Rectal smooth muscle tissue (tissue), 1 donor: ENCODE results near the gene ITGA3.

ENCODE experiments used
- H3K27ac ChIP-seq: one replicate; pipeline ENCODE4 v1.7.0; 2013; ENCODE audit warnings: low read depth, low read length, inconsistent platforms
- H3K27me3 ChIP-seq: one replicate; pipeline ENCODE4 v1.7.0; 2013; ENCODE audit warnings: low read length; ENCODE audit not compliant: control insufficient read depth, insufficient read depth
- H3K36me3 ChIP-seq: one replicate; pipeline ENCODE4 v1.7.0; 2013; ENCODE audit warnings: low read length; ENCODE audit not compliant: control insufficient read depth, insufficient read depth
- H3K4me1 ChIP-seq: one replicate; pipeline ENCODE4 v1.7.0; 2013; ENCODE audit warnings: low read length; ENCODE audit not compliant: control insufficient read depth, insufficient read depth
- H3K4me3 ChIP-seq: one replicate; pipeline ENCODE4 v1.7.0; 2013; ENCODE audit warnings: low read length
- H3K9ac ChIP-seq: one replicate; pipeline ENCODE4 v1.7.0; 2013; ENCODE audit warnings: low read length

The ITGA3 gene

GRCh38 chr17:50103941-50104340, 48.0 kb downstream of the ITGA3 start:
- Histone ChIP-seq H3K27me3 (no peaks in the 10 kb centered on the region), H3K4me3 (no peak overlapping the region), H3K4me1 (peaks cover 32% of the 10 kb centered on the region), H3K9ac (no peak overlapping the region), H3K27ac (no peak overlapping the region), H3K36me3 (peaks cover 24% of the 10 kb centered on the region)

- Histone ChIP-seq H3K4me3 (no peak overlapping the region), H3K27me3 (no peaks in the 10 kb centered on the region), H3K27ac (no peak overlapping the region), H3K4me1 (peaks cover 23% of the 10 kb centered on the region), H3K36me3 (peaks cover 26% of the 10 kb centered on the region), H3K9ac (no peak overlapping the region)
Observed at GRCh38 chr17:50105811-50106210, 49.9 kb downstream of the ITGA3 start.

- peaks cover 20% of the 10 kb centered on the region for H3K4me1 ChIP-seq
- no peak overlapping the region for H3K27ac ChIP-seq
- H3K4me3 ChIP-seq: no peak overlapping the region
- no peak overlapping the region for H3K9ac ChIP-seq
- H3K36me3 ChIP-seq: peaks cover 26% of the 10 kb centered on the region
- no peaks in the 10 kb centered on the region for H3K27me3 ChIP-seq
Observed at GRCh38 chr17:50106393-50107131, 50.7 kb downstream of the ITGA3 start.

- Histone ChIP-seq H3K36me3 (peaks cover 26% of the 10 kb centered on the region), H3K27ac (no peak overlapping the region), H3K9ac (no peak overlapping the region), H3K4me3 (no peak overlapping the region), H3K4me1 (peaks cover 21% of the 10 kb centered on the region), H3K27me3 (no peaks in the 10 kb centered on the region)
Observed at GRCh38 chr17:50107790-50108414, 52.0 kb downstream of the ITGA3 start.

GRCh38 chr17:50108556-50108955, 52.6 kb downstream of the ITGA3 start:
- H3K4me1 ChIP-seq: peaks cover 20% of the 10 kb centered on the region
- H3K27me3 ChIP-seq: no peaks in the 10 kb centered on the region
- no peak overlapping the region for H3K9ac ChIP-seq
- peaks cover 26% of the 10 kb centered on the region for H3K36me3 ChIP-seq
- no peak overlapping the region for H3K27ac ChIP-seq
- H3K4me3 ChIP-seq: no peak overlapping the region

- H3K36me3 ChIP-seq: peaks cover 26% of the 10 kb centered on the region
- H3K9ac ChIP-seq: no peak overlapping the region
Observed at GRCh38 chr17:50109207-50109606, 53.3 kb downstream of the ITGA3 start.

GRCh38 chr17:50109785-50110184, 53.9 kb downstream of the ITGA3 start:
- H3K36me3 ChIP-seq: peaks cover 26% of the 10 kb centered on the region
- no peak overlapping the region for H3K27ac ChIP-seq
- H3K27me3 ChIP-seq: no peaks in the 10 kb centered on the region
- no peak overlapping the region for H3K4me3 ChIP-seq
- H3K9ac ChIP-seq: no peak overlapping the region
- peaks cover 20% of the 10 kb centered on the region for H3K4me1 ChIP-seq

More at GRCh38 chr17:50109207-50109606, 53.3 kb downstream of the ITGA3 start:
- Histone ChIP-seq H3K4me3 (no peak overlapping the region), H3K27me3 (no peaks in the 10 kb centered on the region), H3K27ac (no peak overlapping the region), H3K4me1 (peaks cover 20% of the 10 kb centered on the region)

- Histone ChIP-seq H3K27me3 (no peaks in the 10 kb centered on the region), H3K4me1 (peaks cover 20% of the 10 kb centered on the region), H3K9ac (no peak overlapping the region), H3K36me3 (peaks cover 23% of the 10 kb centered on the region), H3K4me3 (no peak overlapping the region), H3K27ac (peak overlapping the region; percentile 76)
Observed at GRCh38 chr17:50110591-50111349, 54.9 kb downstream of the ITGA3 start.

- Histone ChIP-seq H3K4me1 (peaks cover 21% of the 10 kb centered on the region), H3K4me3 (no peak overlapping the region), H3K27me3 (no peaks in the 10 kb centered on the region), H3K9ac (no peak overlapping the region), H3K27ac (peak overlapping the region; percentile 76), H3K36me3 (peaks cover 15% of the 10 kb centered on the region)
Observed at GRCh38 chr17:50111673-50112655, 56.1 kb downstream of the ITGA3 start.

- H3K4me1 ChIP-seq: peaks cover 23% of the 10 kb centered on the region
- H3K9ac ChIP-seq: no peak overlapping the region
- peaks cover 10% of the 10 kb centered on the region for H3K36me3 ChIP-seq
- peak overlapping the region; percentile 76 for H3K27ac ChIP-seq
- no peak overlapping the region for H3K4me3 ChIP-seq
- H3K27me3 ChIP-seq: no peaks in the 10 kb centered on the region
Observed at GRCh38 chr17:50112694-50113093, 56.8 kb downstream of the ITGA3 start.

- Histone ChIP-seq H3K4me1 (peaks cover 23% of the 10 kb centered on the region), H3K27me3 (no peaks in the 10 kb centered on the region), H3K36me3 (peaks cover 2% of the 10 kb centered on the region), H3K4me3 (no peak overlapping the region), H3K27ac (no peak overlapping the region), H3K9ac (no peak overlapping the region)
Observed at GRCh38 chr17:50113624-50114320, 57.9 kb downstream of the ITGA3 start.
